ENCODE data around the gene TMUB1. TPM values are rescaled to one million over a fixed set of nuclear protein-coding genes. Genes with fewer than 3 reads are reported as not detected.

The TMUB1 gene
- total RNA-seq, 1 experiment from 2014 or later = 45.4 TPM

DNA sequence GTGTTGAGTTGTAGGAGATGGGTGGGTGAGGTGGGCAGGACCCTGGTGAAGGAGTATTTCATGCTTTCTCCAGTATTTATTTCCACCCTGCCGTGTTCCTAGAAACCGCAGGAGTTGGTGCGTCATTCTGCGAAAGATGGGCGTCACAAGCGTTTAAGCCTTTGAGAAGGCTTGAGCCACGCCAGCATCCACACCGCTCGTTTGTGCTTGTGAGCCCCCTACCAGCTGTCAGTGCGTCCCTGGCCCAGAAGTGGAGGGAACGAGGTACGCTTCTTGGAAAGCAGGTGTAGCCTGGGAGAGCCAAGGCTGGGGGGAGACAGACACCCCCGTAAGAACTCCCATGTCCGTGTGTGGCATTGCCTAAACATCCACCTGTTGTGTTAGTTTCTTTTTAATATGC, 8.7 kb upstream of the TMUB1 start:
- no peak overlapping the region for H3K27ac ChIP-seq (ENCODE audit: insufficient read length, low read depth, low read length)
- H3K23ac ChIP-seq (ENCODE audit: insufficient read length, low read depth, low read length) = no peak overlapping the region
- no peak overlapping the region for H3K18ac ChIP-seq (ENCODE audit: insufficient read length, low read depth, low read length)
- H4K8ac ChIP-seq (replicated peaks; ENCODE audit: insufficient read length, low read depth, low read length) = no peak overlapping the region
- H2BK15ac ChIP-seq (ENCODE audit: low read depth, low read length) = no peak overlapping the region
- WGBS (ENCODE audit: extremely low coverage, insufficient read length, low lambda C conversion rate) = no CpG with 5 or more reads among the region's 14 CpGs
- H3K4me1 ChIP-seq (ENCODE audit: insufficient read depth, low read length) = no peaks in the 10 kb centered on the region
- TF ChIP-seq, protein P1, sequence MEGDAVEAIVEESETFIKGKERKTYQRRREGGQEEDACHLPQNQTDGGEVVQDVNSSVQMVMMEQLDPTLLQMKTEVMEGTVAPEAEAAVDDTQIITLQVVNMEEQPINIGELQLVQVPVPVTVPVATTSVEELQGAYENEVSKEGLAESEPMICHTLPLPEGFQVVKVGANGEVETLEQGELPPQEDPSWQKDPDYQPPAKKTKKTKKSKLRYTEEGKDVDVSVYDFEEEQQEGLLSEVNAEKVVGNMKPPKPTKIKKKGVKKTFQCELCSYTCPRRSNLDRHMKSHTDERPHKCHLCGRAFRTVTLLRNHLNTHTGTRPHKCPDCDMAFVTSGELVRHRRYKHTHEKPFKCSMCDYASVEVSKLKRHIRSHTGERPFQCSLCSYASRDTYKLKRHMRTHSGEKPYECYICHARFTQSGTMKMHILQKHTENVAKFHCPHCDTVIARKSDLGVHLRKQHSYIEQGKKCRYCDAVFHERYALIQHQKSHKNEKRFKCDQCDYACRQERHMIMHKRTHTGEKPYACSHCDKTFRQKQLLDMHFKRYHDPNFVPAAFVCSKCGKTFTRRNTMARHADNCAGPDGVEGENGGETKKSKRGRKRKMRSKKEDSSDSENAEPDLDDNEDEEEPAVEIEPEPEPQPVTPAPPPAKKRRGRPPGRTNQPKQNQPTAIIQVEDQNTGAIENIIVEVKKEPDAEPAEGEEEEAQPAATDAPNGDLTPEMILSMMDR (conservative IDR thresholded peaks at IDR 0.05) = no peak
- no peaks in the 10 kb centered on the region for H3K9me3 ChIP-seq (ENCODE audit: control insufficient read depth, low read depth, low read length)
- peaks cover 11% of the 10 kb centered on the region for H3K23me2 ChIP-seq (ENCODE audit: insufficient read length, low read depth, low read length, poor library complexity, severe bottlenecking)
- Mint-ChIP-seq H3K27ac (no peak overlapping the region), H3K4me3 (0 out of 5 replicates have a peak overlapping the region, but pooled peaks of 1 of the 2 experiments have one; percentile 25), H3K36me3 (ENCODE audit: insufficient read depth in 1 of 3, low read depth in 3 of 3) (peaks cover 0 to 26% (median 5%) of the 10 kb centered on the region in 3 experiments; a peak in 5 of 7 replicates), H3K27me3 (ENCODE audit: low read depth) (peaks cover 7% of the 10 kb centered on the region), H3K9me3 (no peaks in the 10 kb centered on the region), H3K4me1 (peaks cover 32 to 36% of the 10 kb centered on the region in 2 experiments)
- no peak overlapping the region for H2AK5ac ChIP-seq (ENCODE audit: insufficient read length, low read length)
- no peak overlapping the region for H3K56ac ChIP-seq (ENCODE audit: insufficient read length, low read depth, low read length)
- H2BK5ac ChIP-seq (ENCODE audit: insufficient read length, low read length) = no peak overlapping the region
- H3K27me3 ChIP-seq (ENCODE audit: insufficient read depth, low read length) = no peaks in the 10 kb centered on the region; the same call in 1 of the 2 replicates
- peaks cover 28% of the 10 kb centered on the region for H3K79me2 ChIP-seq (ENCODE audit: insufficient read depth, low read length)
- H3K4ac ChIP-seq (ENCODE audit: low read depth, low read length) = no peak overlapping the region
- H4K91ac ChIP-seq (ENCODE audit: insufficient read length, low read depth, low read length) = no peak overlapping the region
- no peak for DNase-seq
- no peak overlapping the region for H3K4me2 ChIP-seq (ENCODE audit: insufficient read depth, insufficient read length, low read length)
- H2BK12ac ChIP-seq (ENCODE audit: insufficient read length, low read depth, low read length) = no peak overlapping the region
- H4K20me1 ChIP-seq (ENCODE audit: control insufficient read depth, insufficient read depth, insufficient read length) = no peaks in the 10 kb centered on the region
- H3K79me1 ChIP-seq (ENCODE audit: insufficient read depth, low read depth, low read length, poor library complexity, severe bottlenecking) = peaks cover 6% of the 10 kb centered on the region
- H3K14ac ChIP-seq (ENCODE audit: insufficient read depth, low read length) = no peak overlapping the region
- H2AFZ ChIP-seq (ENCODE audit: low read length) = no peak overlapping the region
- no peak overlapping the region for H3T11ph ChIP-seq (ENCODE audit: low read length)
- H4K5ac ChIP-seq (ENCODE audit: insufficient read length, low read depth, low read length) = no peak overlapping the region
- H2BK20ac ChIP-seq (ENCODE audit: low read depth, low read length, poor library complexity, severe bottlenecking) = no peak overlapping the region
- H3K9ac ChIP-seq (ENCODE audit: extremely low read depth, insufficient read length, low read length) = no peak overlapping the region
- no peak overlapping the region for H2BK120ac ChIP-seq (ENCODE audit: low read depth, low read length, poor library complexity, severe bottlenecking)

All from H9 (cell line).